Kidney (tissue), 14 donors: ENCODE measurements around the gene C19orf25. TPM values are rescaled to one million over a fixed set of nuclear protein-coding genes. Genes with fewer than 3 reads are reported as not detected.

Experiments
- DNase-seq, 5 donors: peaks; one replicate each; pipeline ENCODE4 v3.0.0-alpha.2; 2013 to 2020
- FAIRE-seq: peaks from 2 replicates; lab custom pipeline; 2012; peaks lifted over from hg19 to GRCh38; lab: Jason Lieb, UNC
- H3K27ac ChIP-seq, 2 donors: one replicate each; pipeline ENCODE4 v1.7.0; 2013; ENCODE audit warnings: low read depth in 2 of 2, low read length in 2 of 2, inconsistent platforms in 1 of 2
- H3K27me3 ChIP-seq: one replicate; pipeline ENCODE4 v1.7.1; 2013; ENCODE audit warnings: low read length, inconsistent platforms; ENCODE audit not compliant: control insufficient read depth, insufficient read depth
- H3K36me3 ChIP-seq, 3 donors: one replicate each; pipeline versions ENCODE4 v1.7.0 to v1.7.1; 2013; ENCODE audit warnings: low read length in 3 of 3, control low read depth in 1 of 3, inconsistent platforms in 1 of 3; ENCODE audit not compliant: insufficient read depth in 3 of 3, control insufficient read depth in 2 of 3
- H3K4me1 ChIP-seq, 3 donors: one replicate each; pipeline versions ENCODE4 v1.7.0 to v1.7.1; 2013; ENCODE audit warnings: low read length in 3 of 3, inconsistent platforms in 1 of 3, low read depth in 1 of 3; ENCODE audit not compliant: control insufficient read depth in 2 of 3, insufficient read depth in 2 of 3
- H3K4me3 ChIP-seq, 3 donors: one replicate each; pipeline versions ENCODE4 v1.7.0 to v1.8.1; 2013; ENCODE audit warnings: low read length in 3 of 3, control low read depth in 1 of 3, inconsistent platforms in 1 of 3
- H3K9ac ChIP-seq, 3 donors: one replicate each; pipeline versions ENCODE4 v1.7.0 to v1.7.1; 2013; ENCODE audit warnings: low read length in 3 of 3, control low read depth in 1 of 3, inconsistent platforms in 1 of 3
- H3K9me3 ChIP-seq, 3 donors: one replicate each; pipeline versions ENCODE4 v1.7.0 to v1.7.1; 2013; ENCODE audit warnings: low read length in 3 of 3, control low read depth in 1 of 3, inconsistent platforms in 1 of 3; ENCODE audit not compliant: control insufficient read depth in 2 of 3, insufficient read depth in 1 of 3
- CTCF ChIP-seq: IDR thresholded peaks from 3 replicates; pipeline ENCODE4 v1.5.1; 2012; ENCODE audit warnings: mild to moderate bottlenecking, moderate library complexity, borderline replicate concordance; ENCODE audit not compliant: insufficient read depth; ENCODE audit errors: extremely low read depth
- intact Hi-C: fragments of 100-400 bp; cut with DNase I; formaldehyde crosslinking; loops from one replicate; pipeline ENCODE4 v1.11.1; 2022
- polyA plus RNA-seq: library from polyadenylated mRNA; stranded (reverse); fragments of 350-450 nt; fragmentation: Illumina TruSeq; extraction: RNeasy Lipid Tissue Mini Kit (QIAGEN cat#74804); gene quantifications from one replicate; pipeline ENCODE4 v1.2.3, GENCODE V29; 2014; ENCODE audit warnings: low read depth, low replicate concordance; ENCODE audit not compliant: insufficient read depth
- total RNA-seq: library from RNA; stranded (reverse); fragmentation: NEBNext Ultra II Directional; extraction: Animal tissue kit (Norgen Biotek cat#: 25700); gene quantifications from one replicate; pipeline ENCODE4 v1.2.1, GENCODE V29; 2021
- donor health status: control.
- donor health status: control.
- donor health status: control.
- donor health status: control.
- donor health status: control.
- donor health status: DM: yes; HTN: yes; CAD: no.
- donor health status: Normal renal cell carcinoma (clear cell type).

The C19orf25 gene
- total and polyA plus RNA-seq, 2 donors from 2014 or later = 32.5 to 50.9 TPM

DNA sequence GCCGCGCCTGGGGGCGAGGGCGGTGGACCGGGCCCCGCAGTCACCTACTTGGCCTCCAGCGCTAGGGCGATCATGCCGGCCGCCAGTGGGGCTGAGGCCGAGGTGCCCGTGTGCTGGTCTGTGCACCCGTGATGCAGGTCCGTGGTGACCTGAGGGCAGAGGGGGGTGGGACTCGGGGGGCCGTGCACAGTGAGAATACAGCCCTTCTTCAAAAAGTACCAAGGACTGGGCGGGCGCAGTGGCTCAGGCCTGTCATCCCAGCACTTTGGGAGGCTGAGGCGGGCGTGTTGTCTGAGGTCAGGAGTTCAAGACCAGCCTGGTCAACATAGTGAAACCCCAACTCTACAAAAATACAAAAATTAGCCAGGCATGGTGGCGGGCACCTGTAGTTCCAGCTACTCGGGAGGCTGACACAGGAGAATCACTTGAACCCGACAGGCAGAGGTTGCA, 5.0 kb upstream of the C19orf25 start:
- H3K9ac ChIP-seq = no peak overlapping the region
- no peak overlapping the region for H3K4me3 ChIP-seq
- no peak for TF ChIP-seq CTCF
- no peak overlapping the region for H3K27ac ChIP-seq
- DNase-seq (peak in 1 of 5 donors; percentile 66), FAIRE-seq (no peak)
- H3K4me1 ChIP-seq = peaks cover 0 to 2% (median 2%) of the 10 kb centered on the region in 3 donors
- H3K36me3 ChIP-seq = no peaks in the 10 kb centered on the region
- intact Hi-C loops = no loop called here
- H3K9me3 ChIP-seq = no peaks in the 10 kb centered on the region
- H3K27me3 ChIP-seq = no peaks in the 10 kb centered on the region

DNA sequence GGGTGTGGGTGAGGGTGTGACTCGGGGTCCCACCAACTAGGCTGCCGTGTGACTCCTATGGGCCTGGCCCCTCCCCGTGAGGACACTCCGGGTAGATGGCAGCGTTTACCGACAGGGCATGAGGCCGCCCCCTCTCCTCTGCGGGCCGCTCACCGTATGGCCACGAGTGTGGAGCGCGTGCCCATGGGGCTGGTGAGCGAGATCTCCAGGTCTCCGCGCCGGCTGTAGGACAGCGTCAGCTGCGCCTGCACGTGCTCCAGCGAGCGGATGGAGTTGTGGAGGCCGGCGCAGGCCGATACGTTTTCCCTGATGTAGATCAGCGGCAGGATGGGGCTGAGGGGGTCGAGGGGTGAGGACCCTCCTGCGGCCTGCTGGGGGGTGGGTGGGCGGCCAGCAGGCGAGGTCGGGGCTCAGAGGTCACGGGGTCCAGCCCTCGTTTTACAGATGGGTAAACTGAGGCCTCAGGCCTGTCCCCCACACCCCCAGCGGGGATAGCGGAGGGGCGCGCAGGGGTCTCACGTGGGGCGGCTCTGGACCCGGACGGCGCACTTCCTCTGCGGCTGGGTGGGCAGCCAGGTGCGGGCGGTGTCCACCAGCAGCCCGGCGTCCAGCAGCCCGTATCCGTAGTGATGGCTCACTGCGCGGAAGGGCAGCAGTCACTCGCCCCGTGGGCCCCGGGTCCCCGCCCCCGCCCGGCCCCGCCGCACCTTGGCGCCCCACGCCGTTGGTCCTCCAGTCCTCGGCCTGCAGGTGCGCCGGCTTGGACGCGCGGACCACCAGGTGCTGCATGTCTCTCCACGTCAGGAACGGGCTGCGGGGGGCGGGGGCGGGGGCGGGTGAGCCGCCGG, 4.3 kb upstream of the C19orf25 start:
- no peak overlapping the region for H3K4me3 ChIP-seq
- DNase-seq = peak in 1 of 5 donors; percentile 59
- TF ChIP-seq CTCF = no peak
- no peaks in the 10 kb centered on the region for H3K9me3 ChIP-seq
- intact Hi-C loops = no loop called here
- no peak for FAIRE-seq
- no peak overlapping the region for H3K27ac ChIP-seq
- H3K36me3 ChIP-seq = no peaks in the 10 kb centered on the region
- peaks cover 0 to 2% (median 2%) of the 10 kb centered on the region in 3 donors for H3K4me1 ChIP-seq
- H3K27me3 ChIP-seq = no peaks in the 10 kb centered on the region
- no peak overlapping the region for H3K9ac ChIP-seq

GRCh38 chr19:1482361-1483130, 3.5 kb upstream of the C19orf25 start:
- no peaks in the 10 kb centered on the region for H3K27me3 ChIP-seq
- H3K9ac ChIP-seq = no peak overlapping the region
- H3K27ac ChIP-seq = no peak overlapping the region
- DNase-seq = peak in 1 of 5 donors; percentile 69
- peaks cover 0 to under 1% (median 0%) of the 10 kb centered on the region in 3 donors for H3K36me3 ChIP-seq
- H3K4me1 ChIP-seq = peaks cover 0 to 2% (median 2%) of the 10 kb centered on the region in 3 donors
- intact Hi-C loops = no loop called here
- FAIRE-seq = no peak
- H3K9me3 ChIP-seq = no peaks in the 10 kb centered on the region
- TF ChIP-seq CTCF = no peak
- H3K4me3 ChIP-seq = no peak overlapping the region
